Non-pigmented ciliary epithelial cell (primary cell): Measurements from ENCODE around the gene HTR2A.

Experiments
- DNase-seq: peaks from one replicate; pipeline ENCODE4 v3.0.0-alpha.2; 2010; ENCODE audit warnings: low read depth

Gene HTR2A

GRCh38 chr13:46896341-46897137 is at the start of gene HTR2A:
Gene HTR2A (minus strand): TSS chr13:46897053. CDS start chr13:46895906, 1,147 bp downstream.
- DNase-seq: no peak

GRCh38 chr13:46936525-46936924 is 39.7 kb upstream of the HTR2A start:
- no peak for DNase-seq

DNA sequence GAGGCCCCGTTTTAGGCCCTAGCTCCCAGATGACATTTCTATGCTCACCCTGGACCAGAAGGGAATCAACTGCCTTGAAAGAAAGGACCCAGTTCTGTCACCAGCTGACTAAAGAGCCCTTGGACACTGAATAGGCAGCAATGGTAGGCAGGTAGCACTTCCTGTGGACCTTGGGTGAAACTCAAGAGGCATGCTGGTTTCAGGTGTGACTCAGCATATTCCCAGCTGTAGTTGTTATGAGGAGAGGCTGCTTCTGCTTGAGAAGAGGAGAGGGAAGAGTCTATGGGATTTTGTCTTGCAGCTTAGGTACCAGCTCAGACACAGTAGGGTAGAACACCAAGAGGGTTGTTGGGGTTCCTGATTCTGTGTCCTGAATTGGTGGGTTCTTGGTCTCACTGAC is 37.9 kb upstream of the HTR2A start:
- no peak for DNase-seq

DNA sequence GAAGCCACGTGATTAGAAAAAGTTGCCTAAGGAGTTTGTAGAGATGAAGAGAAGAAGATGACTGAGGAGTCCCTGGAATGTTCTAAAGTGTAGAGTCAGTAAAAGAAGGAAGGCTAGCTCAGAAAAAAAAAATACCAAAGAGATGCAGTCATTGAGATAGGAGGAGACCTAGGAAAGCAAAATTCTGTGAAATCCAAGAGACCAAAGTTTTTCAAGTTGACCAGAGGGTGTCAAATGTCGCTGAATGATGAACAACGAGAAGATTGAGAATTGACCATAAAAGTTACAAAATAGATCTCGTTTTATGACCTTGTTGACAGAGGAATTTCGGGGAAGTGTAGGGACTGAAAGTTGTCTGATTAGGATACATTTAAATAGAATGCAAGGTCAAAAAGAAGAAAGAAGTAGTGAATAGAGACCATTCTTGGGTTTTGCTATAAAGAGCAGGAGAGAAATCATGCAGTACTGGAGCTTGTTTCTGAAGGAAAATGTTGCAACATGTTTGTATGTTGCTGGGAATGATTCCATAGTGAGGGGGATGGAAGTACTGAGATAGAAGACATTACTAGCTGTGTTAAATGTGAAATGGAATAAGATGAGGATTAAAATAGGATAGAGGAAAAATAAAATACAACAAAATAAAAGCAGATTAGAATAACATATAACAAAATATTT is 30.2 kb upstream of the HTR2A start:
- DNase-seq: no peak

DNA sequence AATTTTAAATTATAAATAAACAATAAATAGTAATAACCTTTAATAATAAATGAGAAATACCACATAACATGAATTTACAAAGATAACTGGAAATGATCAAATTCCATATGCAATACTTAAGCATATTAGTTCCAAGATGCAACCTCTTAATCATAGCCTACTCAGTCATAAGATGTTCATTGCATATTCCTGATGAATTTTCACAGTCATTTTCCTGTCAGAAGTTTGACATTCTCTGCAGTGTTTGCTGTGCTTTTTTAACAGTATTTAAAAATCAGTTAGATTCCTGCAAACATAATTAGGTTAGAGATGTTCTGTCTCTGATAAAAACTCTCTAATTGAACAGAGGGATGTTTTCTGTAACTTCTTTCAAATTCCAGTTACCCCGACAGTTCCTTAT is 28.6 kb upstream of the HTR2A start:
- no peak for DNase-seq

GRCh38 chr13:46914341-46914740 is 17.5 kb upstream of the HTR2A start:
- DNase-seq: no peak

DNA sequence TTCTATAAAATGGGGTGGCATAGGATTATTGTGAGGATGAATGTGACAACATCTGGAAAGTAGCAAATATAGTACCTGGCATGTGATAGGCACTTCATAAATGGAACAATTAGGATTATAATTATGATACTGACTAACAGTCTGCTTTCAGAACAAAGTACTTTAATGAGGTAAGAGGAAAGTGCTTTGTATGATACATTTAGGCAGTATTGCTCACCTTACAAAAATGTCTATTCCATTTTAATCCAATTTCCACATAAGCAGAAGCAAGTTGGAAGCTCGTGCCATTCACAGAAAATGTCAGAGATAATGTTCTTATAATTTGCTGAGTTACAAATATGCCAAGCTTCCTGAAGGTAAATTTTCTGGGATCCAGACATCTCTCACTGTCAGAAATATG is 16.9 kb upstream of the HTR2A start:
- no peak for DNase-seq

DNA sequence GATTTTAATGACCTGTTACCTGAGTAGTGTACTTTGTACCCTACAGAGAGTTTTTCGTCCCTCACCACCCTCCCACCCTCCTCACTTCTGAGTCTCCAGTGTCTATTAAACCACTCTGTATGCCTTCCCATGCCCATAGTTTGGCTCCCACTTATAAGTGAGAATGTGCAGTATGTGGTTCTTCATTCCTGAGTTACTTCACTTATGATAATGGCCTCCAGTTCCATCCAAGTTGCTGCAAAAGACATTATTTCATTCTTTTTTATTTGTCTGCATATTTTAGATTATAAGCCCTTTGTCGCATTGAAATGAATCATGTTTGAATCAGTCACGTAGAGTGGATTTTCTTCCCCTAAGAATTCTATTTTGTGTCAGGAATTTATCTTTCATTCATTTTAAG is 12.2 kb upstream of the HTR2A start:
- DNase-seq: no peak

- no peak for DNase-seq
Measured at GRCh38 chr13:46908501-46908900, 11.6 kb upstream of the HTR2A start.

- no peak for DNase-seq
Measured at GRCh38 chr13:46906405-46906804, 9.6 kb upstream of the HTR2A start.

DNA sequence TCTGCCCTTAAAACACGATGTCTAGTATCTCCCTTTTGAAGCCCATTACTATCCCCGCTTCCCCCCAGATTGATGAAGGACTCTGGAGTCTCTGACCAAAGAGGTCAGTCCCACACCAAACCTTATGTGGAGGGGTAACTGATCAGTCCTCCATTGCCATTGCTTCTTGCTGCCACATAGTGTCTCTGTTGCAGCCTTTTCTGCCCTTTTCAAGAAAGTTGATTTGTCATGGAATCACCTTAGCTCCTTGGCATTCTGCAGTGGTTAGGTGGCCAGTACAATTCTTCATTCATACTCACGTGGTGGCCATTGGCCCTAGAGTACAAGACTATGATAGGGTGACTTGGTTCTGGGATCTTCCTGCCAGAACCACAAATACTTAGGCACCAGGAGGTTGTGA is 8.4 kb upstream of the HTR2A start:
- no peak for DNase-seq

DNA sequence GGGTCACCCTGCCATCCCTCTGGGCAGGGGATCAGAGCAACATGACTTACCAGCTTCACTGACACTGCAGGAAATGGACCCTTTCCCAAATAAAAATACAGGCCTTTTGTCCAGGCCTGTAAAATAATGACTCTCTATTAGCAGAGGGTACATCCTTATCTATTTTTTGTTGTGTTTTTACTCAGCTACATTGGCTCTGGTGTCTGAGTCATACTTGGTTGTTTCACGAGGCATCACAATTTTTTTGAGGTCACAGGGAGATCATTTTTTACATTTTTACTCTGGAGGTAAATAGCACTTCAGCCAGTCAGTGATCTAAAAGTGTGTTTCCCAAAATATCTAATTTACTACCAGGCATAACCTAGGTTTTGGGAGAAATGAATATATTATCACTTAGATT is 6.9 kb upstream of the HTR2A start:
- no peak for DNase-seq

DNA sequence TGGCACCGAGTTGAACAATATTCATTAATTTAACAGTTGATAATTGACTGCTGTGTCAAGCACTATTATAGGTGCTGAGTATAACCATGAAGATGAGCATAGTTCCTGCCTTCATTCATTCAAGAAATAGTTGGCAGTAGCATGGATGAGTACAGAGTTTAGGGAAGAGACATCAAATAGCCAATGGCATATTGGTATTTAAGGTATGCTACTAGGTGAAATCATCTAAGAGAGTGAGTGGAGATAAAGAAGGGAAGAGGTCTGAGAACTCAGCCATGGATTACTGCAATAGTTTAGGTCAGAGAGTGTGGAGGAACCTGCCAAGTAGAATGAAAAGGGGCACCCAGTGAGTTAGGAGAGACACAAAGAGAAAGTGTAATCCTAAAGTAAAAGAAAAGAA is 4.9 kb upstream of the HTR2A start:
- DNase-seq: no peak

DNA sequence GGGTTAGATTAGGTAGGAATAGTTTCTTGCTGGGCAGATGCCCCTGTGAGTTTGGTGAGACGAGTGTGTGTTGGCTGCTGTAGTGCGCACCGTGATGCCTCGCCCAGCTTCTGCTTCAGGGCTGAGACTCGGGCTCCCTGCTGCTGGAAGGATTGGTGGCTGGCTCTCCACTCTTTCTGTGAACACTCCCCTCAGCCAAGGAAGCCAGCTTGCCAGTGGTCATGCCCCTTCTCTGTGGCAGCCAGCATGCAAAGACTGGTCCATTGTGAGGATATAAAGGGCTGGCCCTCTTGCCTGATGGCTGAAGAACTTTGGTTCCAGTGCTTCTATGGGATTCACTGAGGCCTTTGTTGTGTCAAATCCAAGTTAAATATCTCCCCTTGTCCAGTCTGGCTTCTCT is 2.9 kb upstream of the HTR2A start:
- DNase-seq: no peak

GRCh38 chr13:46895381-46895780 is 1.5 kb downstream of the HTR2A start:
- no peak for DNase-seq

DNA sequence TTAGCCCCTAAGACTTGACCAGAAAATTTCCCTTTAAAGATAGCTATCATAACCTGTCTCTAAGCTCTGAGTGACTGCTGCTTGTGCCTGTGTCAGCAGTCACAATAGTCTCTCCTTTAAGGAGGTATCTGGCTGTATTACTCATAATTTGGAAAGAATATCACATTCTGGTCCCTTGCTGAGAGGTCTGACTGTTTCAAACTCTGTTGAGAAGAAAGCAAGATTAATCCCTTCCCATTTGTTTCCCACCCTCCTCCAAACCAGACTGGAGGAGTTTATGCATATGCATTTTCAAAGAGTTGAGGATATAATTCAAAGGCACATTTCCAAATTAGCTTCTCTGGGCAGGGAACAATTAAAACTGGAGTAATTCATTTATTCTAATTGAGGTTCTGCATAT is 2.3 kb downstream of the HTR2A start:
- DNase-seq: no peak

DNA sequence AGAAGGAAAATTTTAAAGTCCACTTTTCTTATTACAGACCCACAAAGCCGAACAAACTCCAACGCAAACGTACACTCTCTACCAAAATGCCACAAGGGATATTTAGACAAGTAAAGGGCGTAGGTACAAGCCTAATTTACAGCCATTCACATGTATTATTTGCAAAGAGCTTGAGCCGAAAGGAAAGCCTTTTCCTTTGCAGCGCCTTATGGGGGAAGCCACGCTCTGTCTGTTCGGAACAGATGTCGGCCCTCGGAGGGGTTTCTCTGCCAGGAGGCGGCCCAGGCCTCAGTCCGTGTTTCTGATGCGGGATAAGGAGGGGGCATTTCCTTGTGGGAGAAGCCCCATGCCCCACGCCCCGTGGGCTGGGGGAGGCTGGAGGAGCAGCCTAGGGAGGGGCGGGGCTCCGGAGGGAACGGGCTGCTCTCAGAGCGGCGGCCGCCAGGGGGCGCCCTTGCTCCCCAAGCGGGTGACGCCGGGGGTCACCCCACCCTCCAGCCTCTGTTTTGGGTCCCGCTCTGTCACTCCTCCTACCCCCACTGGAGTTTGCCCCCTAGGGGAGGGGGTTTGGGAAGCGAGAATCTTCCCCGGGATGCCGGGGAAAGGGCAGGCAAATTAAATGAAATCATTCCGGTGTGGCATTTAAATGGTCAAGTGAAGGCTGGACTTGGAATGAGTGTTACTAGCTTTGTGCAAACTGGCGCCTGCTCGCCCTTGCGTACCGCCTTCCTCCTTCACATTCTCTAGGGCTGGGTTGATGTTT is 2.9 kb downstream of the HTR2A start:
- no peak for DNase-seq

DNA sequence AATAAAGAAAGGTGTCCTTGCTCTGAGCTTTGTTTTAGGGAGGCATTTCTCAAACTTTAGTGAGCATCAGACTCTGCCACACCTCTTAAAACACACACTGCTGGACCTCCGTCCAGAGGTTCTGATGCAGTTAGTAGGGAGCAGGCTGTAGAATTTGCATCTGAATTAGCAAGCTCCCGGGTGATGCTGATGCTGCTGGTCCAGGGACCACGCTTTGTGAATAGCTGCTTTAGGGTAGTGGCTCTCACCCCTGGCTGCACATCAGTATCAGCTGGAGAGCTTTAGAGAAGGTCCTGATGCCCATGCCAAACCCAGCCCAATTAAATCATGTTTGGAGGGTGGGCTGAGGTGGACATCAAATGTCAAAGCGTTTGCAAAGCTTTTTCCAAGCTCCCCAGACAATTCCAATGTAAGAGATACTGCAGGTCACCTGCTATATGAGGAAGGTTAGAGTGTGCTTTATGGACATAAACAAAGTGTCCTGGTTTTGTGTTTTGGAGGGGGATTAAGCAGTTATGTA is 3.6 kb downstream of the HTR2A start:
- DNase-seq: no peak

- DNase-seq: no peak
Measured at GRCh38 chr13:46885018-46885417, 11.8 kb downstream of the HTR2A start.

- no peak for DNase-seq
Measured at GRCh38 chr13:46884531-46884930, 12.3 kb downstream of the HTR2A start.

DNA sequence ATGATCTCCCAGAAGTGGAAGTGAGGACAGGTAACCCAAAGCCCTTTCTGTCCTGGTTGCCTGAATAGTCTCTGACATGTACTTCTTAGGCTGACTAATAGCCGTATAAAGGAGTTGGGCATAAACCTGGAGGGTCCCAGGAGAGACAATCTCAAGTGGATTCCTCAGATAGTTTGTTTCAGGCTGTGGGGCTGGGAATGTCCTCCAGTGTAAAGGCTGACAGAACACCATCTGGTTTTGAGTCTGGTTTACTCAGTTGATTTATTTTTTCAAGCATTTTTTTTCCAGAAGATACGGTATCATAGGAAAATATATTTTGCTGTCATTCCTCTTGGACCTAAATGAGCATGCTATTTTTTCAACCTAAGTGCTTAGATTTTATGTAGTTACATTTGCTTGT is 15.2 kb downstream of the HTR2A start:
- DNase-seq: no peak

DNA sequence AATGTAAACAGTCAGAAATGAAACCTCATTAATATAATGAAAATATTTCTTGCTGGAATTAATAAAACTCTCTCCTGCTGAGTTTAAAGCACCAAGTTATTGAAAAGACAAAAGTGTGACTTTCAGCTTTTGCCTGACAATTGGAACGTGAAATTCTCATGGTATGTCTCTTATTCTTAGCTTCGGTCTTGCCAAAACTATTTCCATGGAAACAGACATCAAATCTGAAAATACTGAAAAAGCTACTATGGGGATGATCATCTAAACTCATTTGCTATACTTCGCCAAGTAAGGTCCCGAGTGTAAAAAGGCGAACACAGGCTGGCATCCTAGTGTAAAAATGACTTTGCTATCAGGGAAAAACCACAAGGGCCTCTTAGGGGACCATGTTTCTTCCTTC is 22.8 kb downstream of the HTR2A start:
- DNase-seq: no peak

GRCh38 chr13:46871557-46871956 is 25.3 kb downstream of the HTR2A start:
- DNase-seq: no peak
